ENCODE measurements around the gene NARF.

NARF gene

GRCh38 chr17:82440991-82441627 is 17.4 kb upstream of the NARF start:
- Histone ChIP-seq H3K27me3 (ENCODE audit: control insufficient read depth in 1 of 2, insufficient read depth in 2 of 2, low read length in 2 of 2) (no peaks in the 10 kb centered on the region), H3K36me3 (ENCODE audit: control insufficient read depth in 2 of 2, insufficient read depth in 2 of 2, low read length in 2 of 2) (peaks cover 4 to 8% of the 10 kb centered on the region in 2 donors), H3K27ac (ENCODE audit: low read length) (no peak overlapping the region), H3K9me3 (ENCODE audit: control insufficient read depth in 2 of 2, low read length in 2 of 2) (no peaks in the 10 kb centered on the region), H3K4me3 (ENCODE audit: low read length in 2 of 2) (no peak overlapping the region), H3K4me1 (ENCODE audit: control insufficient read depth, insufficient read depth, low read length) (peaks cover 8% of the 10 kb centered on the region), H3K9ac (ENCODE audit: low read length in 2 of 2) (no peak overlapping the region)

- peaks cover 4 to 8% of the 10 kb centered on the region in 2 donors for H3K36me3 ChIP-seq (ENCODE audit: control insufficient read depth in 2 of 2, insufficient read depth in 2 of 2, low read length in 2 of 2)
- peaks cover 8% of the 10 kb centered on the region for H3K4me1 ChIP-seq (ENCODE audit: control insufficient read depth, insufficient read depth, low read length)
- H3K27me3 ChIP-seq (ENCODE audit: control insufficient read depth in 1 of 2, insufficient read depth in 2 of 2, low read length in 2 of 2): no peaks in the 10 kb centered on the region
- no peak overlapping the region for H3K4me3 ChIP-seq (ENCODE audit: low read length in 2 of 2)
- H3K9ac ChIP-seq (ENCODE audit: low read length in 2 of 2): no peak overlapping the region
- H3K27ac ChIP-seq (ENCODE audit: low read length): no peak overlapping the region
- no peaks in the 10 kb centered on the region for H3K9me3 ChIP-seq (ENCODE audit: control insufficient read depth in 2 of 2, low read length in 2 of 2)
Observed at GRCh38 chr17:82441691-82442487, 16.7 kb upstream of the NARF start.

GRCh38 chr17:82442643-82443464 is 15.7 kb upstream of the NARF start:
- Histone ChIP-seq H3K4me3 (ENCODE audit: low read length in 2 of 2) (no peak overlapping the region), H3K27ac (ENCODE audit: low read length) (no peak overlapping the region), H3K9ac (ENCODE audit: low read length in 2 of 2) (no peak overlapping the region), H3K36me3 (ENCODE audit: control insufficient read depth in 2 of 2, insufficient read depth in 2 of 2, low read length in 2 of 2) (peaks cover 4 to 8% of the 10 kb centered on the region in 2 donors), H3K4me1 (ENCODE audit: control insufficient read depth, insufficient read depth, low read length) (peaks cover 8% of the 10 kb centered on the region), H3K9me3 (ENCODE audit: control insufficient read depth in 2 of 2, low read length in 2 of 2) (no peaks in the 10 kb centered on the region), H3K27me3 (ENCODE audit: control insufficient read depth in 1 of 2, insufficient read depth in 2 of 2, low read length in 2 of 2) (no peaks in the 10 kb centered on the region)

GRCh38 chr17:82443465-82444283 is 14.9 kb upstream of the NARF start:
- Histone ChIP-seq H3K27me3 (ENCODE audit: control insufficient read depth in 1 of 2, insufficient read depth in 2 of 2, low read length in 2 of 2) (no peaks in the 10 kb centered on the region), H3K9ac (ENCODE audit: low read length in 2 of 2) (no peak overlapping the region), H3K4me3 (ENCODE audit: low read length in 2 of 2) (no peak overlapping the region), H3K27ac (ENCODE audit: low read length) (no peak overlapping the region), H3K4me1 (ENCODE audit: control insufficient read depth, insufficient read depth, low read length) (peaks cover 8% of the 10 kb centered on the region), H3K9me3 (ENCODE audit: control insufficient read depth in 2 of 2, low read length in 2 of 2) (no peaks in the 10 kb centered on the region), H3K36me3 (ENCODE audit: control insufficient read depth in 2 of 2, insufficient read depth in 2 of 2, low read length in 2 of 2) (peaks cover 4 to 8% of the 10 kb centered on the region in 2 donors)

DNA sequence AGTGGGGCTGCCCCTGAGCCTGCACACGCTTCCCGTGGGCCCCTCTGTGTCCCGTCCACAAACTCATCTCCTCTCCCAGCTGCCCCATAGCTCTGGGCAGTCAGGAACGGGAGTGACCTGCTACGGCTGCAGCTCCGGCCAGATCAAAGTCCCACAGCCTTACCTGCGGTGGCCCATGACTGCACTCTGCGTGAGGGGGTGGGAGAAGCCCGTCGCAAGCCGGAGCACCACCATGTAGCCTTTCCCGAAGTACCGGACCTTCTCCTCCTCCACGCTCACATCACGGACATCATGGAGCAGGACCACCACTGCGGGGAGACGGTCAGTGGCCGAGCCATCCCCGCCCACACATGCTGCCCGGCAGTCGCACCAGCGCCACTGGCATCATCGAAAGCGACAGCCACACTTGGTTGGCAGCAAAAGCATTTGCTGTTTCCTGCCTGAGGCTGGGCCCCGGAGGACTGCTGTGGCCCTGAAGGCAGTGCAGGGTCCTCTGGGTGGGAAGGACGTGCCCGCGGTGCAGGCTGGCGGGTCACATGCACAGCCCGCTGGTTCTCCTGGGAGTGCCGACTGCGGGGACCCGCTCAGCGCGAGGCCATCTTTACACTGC is 14.2 kb upstream of the NARF start:
- H3K4me1 ChIP-seq (ENCODE audit: control insufficient read depth, insufficient read depth, low read length): peaks cover 13% of the 10 kb centered on the region
- H3K9ac ChIP-seq (ENCODE audit: low read length in 2 of 2): no peak overlapping the region
- no peak overlapping the region for H3K27ac ChIP-seq (ENCODE audit: low read length)
- H3K27me3 ChIP-seq (ENCODE audit: control insufficient read depth in 1 of 2, insufficient read depth in 2 of 2, low read length in 2 of 2): no peaks in the 10 kb centered on the region
- no peak overlapping the region for H3K4me3 ChIP-seq (ENCODE audit: low read length in 2 of 2)
- peaks cover 4 to 8% of the 10 kb centered on the region in 2 donors for H3K36me3 ChIP-seq (ENCODE audit: control insufficient read depth in 2 of 2, insufficient read depth in 2 of 2, low read length in 2 of 2)
- no peaks in the 10 kb centered on the region for H3K9me3 ChIP-seq (ENCODE audit: control insufficient read depth in 2 of 2, low read length in 2 of 2)

- Histone ChIP-seq H3K4me1 (ENCODE audit: control insufficient read depth, insufficient read depth, low read length) (peaks cover 19% of the 10 kb centered on the region), H3K36me3 (ENCODE audit: control insufficient read depth in 2 of 2, insufficient read depth in 2 of 2, low read length in 2 of 2) (peaks cover 4 to 8% of the 10 kb centered on the region in 2 donors), H3K27ac (ENCODE audit: low read length) (no peak overlapping the region), H3K9ac (ENCODE audit: low read length in 2 of 2) (no peak overlapping the region), H3K9me3 (ENCODE audit: control insufficient read depth in 2 of 2, low read length in 2 of 2) (no peaks in the 10 kb centered on the region), H3K27me3 (ENCODE audit: control insufficient read depth in 1 of 2, insufficient read depth in 2 of 2, low read length in 2 of 2) (no peaks in the 10 kb centered on the region), H3K4me3 (ENCODE audit: low read length in 2 of 2) (no peak overlapping the region)
Observed at GRCh38 chr17:82444941-82445521, 13.5 kb upstream of the NARF start.

DNA sequence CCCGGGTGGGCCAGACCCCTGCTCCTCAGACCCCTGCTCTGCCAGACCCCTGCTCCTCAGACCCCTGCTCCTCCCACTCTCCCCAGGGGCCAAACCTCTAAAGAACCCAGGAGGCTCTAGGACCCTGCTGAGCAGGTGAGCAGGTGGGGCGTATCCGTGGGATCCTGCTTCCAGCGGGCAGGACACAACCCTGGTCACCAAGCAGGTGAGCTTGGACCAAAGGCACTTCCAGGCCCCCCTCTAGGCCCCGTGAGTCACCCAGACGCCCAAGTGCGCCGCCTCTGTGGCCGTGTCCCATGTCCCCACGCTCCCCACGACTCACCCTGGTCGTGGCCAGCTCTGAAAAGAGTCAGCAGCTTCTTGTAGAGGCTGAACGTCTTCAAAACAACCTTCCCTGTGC is 13.0 kb upstream of the NARF start:
- H3K9me3 ChIP-seq (ENCODE audit: control insufficient read depth in 2 of 2, low read length in 2 of 2): no peaks in the 10 kb centered on the region
- H3K36me3 ChIP-seq (ENCODE audit: control insufficient read depth in 2 of 2, insufficient read depth in 2 of 2, low read length in 2 of 2): peaks cover 4 to 8% of the 10 kb centered on the region in 2 donors
- H3K27me3 ChIP-seq (ENCODE audit: control insufficient read depth in 1 of 2, insufficient read depth in 2 of 2, low read length in 2 of 2): no peaks in the 10 kb centered on the region
- no peak overlapping the region for H3K9ac ChIP-seq (ENCODE audit: low read length in 2 of 2)
- H3K27ac ChIP-seq (ENCODE audit: low read length): no peak overlapping the region
- no peak overlapping the region for H3K4me3 ChIP-seq (ENCODE audit: low read length in 2 of 2)
- H3K4me1 ChIP-seq (ENCODE audit: control insufficient read depth, insufficient read depth, low read length): peaks cover 21% of the 10 kb centered on the region

GRCh38 chr17:82446124-82446523 is 12.4 kb upstream of the NARF start:
- H3K36me3 ChIP-seq (ENCODE audit: control insufficient read depth in 2 of 2, insufficient read depth in 2 of 2, low read length in 2 of 2): peaks cover 4 to 8% of the 10 kb centered on the region in 2 donors
- no peaks in the 10 kb centered on the region for H3K27me3 ChIP-seq (ENCODE audit: control insufficient read depth in 1 of 2, insufficient read depth in 2 of 2, low read length in 2 of 2)
- H3K9ac ChIP-seq (ENCODE audit: low read length in 2 of 2): no peak overlapping the region
- no peaks in the 10 kb centered on the region for H3K9me3 ChIP-seq (ENCODE audit: control insufficient read depth in 2 of 2, low read length in 2 of 2)
- peaks cover 21% of the 10 kb centered on the region for H3K4me1 ChIP-seq (ENCODE audit: control insufficient read depth, insufficient read depth, low read length)
- no peak overlapping the region for H3K4me3 ChIP-seq (ENCODE audit: low read length in 2 of 2)
- H3K27ac ChIP-seq (ENCODE audit: low read length): no peak overlapping the region

GRCh38 chr17:82446649-82447048 is 11.9 kb upstream of the NARF start:
- Histone ChIP-seq H3K9ac (ENCODE audit: low read length in 2 of 2) (no peak overlapping the region), H3K36me3 (ENCODE audit: control insufficient read depth in 2 of 2, insufficient read depth in 2 of 2, low read length in 2 of 2) (peaks cover 3 to 8% of the 10 kb centered on the region in 2 donors), H3K9me3 (ENCODE audit: control insufficient read depth in 2 of 2, low read length in 2 of 2) (no peaks in the 10 kb centered on the region), H3K27ac (ENCODE audit: low read length) (no peak overlapping the region), H3K4me1 (ENCODE audit: control insufficient read depth, insufficient read depth, low read length) (peaks cover 21% of the 10 kb centered on the region), H3K27me3 (ENCODE audit: control insufficient read depth in 1 of 2, insufficient read depth in 2 of 2, low read length in 2 of 2) (no peaks in the 10 kb centered on the region), H3K4me3 (ENCODE audit: low read length in 2 of 2) (no peak overlapping the region)

Data from stomach smooth muscle (tissue), 2 donors.